Left cardiac atrium (tissue), 4 donors: ENCODE data around the gene CPNE2. TPM values are rescaled to one million over a fixed set of nuclear protein-coding genes. Genes with fewer than 3 reads are reported as not detected.
"Not testable (repeated sequence)": the region's sequence is repeated elsewhere in the genome, so short reads cannot be mapped to it uniquely, and the experiment has no call there.

ENCODE experiments used
- ATAC-seq, 2 donors: fragments of 200-7000 bp; cut with Tn5 transposase; one replicate each; pipeline ENCODE4 v1.9.1; 2020; ENCODE audit warnings: mild to moderate bottlenecking in 2 of 2, moderate library complexity in 2 of 2
- DNase-seq: peaks from one replicate; pipeline ENCODE4 v3.0.0-alpha.2; 2020
- intact Hi-C, 2 donors: fragments of 100-400 bp; cut with DNase I; formaldehyde crosslinking; loops; one replicate each; pipeline versions ENCODE4 v1.14.1 to v1.15.1; 2022 to 2023
- total RNA-seq, 2 donors: library from RNA; stranded (reverse); fragmentation: NEBNext Ultra II Directional; extraction: Animal tissue kit (Norgen Biotek cat#: 25700); gene quantifications; one replicate each; pipeline ENCODE4 v1.2.1, GENCODE V29; 2021
- donor health status: DM: no; HTN: yes; CAD: no.
- donor health status: DM: no; HTN: yes; CAD: no; lungs with severe emphysema.
- donor health status: DM: yes; HTN: yes; CAD: no.
- donor health status: Dilated cardiomyopathy.

Gene CPNE2
- total RNA-seq, 2 donors from 2014 or later = 16.1 to 17.6 TPM

DNA sequence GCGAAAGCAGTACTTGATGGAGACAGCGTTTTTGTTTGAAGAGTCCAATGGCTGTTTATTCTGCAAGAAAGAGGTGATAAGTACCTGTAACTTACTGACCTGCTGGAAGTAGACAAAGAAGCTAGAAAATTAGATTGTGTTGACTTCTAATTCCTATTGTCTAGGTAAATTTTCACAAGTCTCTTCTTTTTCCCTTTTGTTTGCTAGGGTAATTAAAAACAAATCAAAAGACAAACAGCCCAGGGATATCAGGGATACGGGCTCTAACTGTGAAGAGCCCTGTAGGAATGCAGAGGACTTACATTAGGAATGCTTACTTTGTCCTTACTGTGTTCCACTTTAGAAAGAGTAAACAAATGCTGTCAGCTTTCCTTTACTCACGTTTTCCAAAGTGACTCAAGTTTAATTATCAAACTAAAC lies 86.4 kb downstream of the CPNE2 start:
- intact Hi-C loops = no loop called here
- no peak for ATAC-seq

GRCh38 chr16:57179215-57179828 lies 86.9 kb downstream of the CPNE2 start:
- ATAC-seq = no peak
- intact Hi-C loops = no loop called here

More for the DNA sequence above, 86.4 kb downstream of the CPNE2 start:
- DNase-seq = no peak

GRCh38 chr16:57184113-57184512 lies 91.7 kb downstream of the CPNE2 start:
- intact Hi-C loops = loop anchor here in 1 of 2 donors (10.0 kb wide), 1 partner anchor 101 kb away; the partner anchor contains the start of gene PLLP
- DNase-seq (no peak), ATAC-seq (no peak)

More at GRCh38 chr16:57179215-57179828, 86.9 kb downstream of the CPNE2 start:
- DNase-seq = no peak

DNA sequence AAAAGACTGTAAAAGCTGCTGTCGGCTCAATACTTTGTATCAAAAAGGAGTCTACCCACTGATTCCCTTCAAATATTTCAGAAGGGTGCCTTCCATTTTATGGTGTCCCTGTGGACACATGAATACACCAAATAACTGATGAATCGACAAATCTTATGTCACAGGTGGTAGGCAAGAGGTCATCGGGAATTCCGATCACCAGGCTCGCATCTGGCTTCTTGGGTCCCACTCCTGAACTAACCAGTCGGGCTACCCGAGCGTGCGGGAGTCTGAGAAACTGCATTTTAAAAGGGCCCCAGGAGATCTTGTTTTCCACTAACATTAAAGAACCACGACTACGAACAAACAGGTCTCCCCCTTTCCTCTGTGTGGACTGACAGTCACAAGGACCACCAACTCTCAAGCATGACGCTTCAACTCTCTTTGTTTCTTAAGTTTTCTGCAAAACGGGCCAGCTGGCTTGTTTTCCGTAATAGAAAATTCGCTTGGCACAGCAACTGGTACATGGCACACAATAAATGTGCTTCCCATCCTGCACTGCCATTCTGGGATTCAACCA lies 92.6 kb downstream of the CPNE2 start:
- DNase-seq (no peak), ATAC-seq (no peak)
- intact Hi-C loops = loop anchor here in 1 of 2 donors (10.0 kb wide), 1 partner anchor 100 kb away; the partner anchor contains the start of gene PLLP

- DNase-seq (peak; percentile 57), ATAC-seq (peak; percentile 16 to 33)
- intact Hi-C loops = loop anchor here in 1 of 2 donors (10.0 kb wide), 1 partner anchor 99 kb away; the partner anchor contains the start of gene PLLP
Measured at GRCh38 chr16:57185446-57185944, 93.1 kb downstream of the CPNE2 start.

- ATAC-seq = peak; percentile 96 to 97
- DNase-seq = peak; percentile 98
- intact Hi-C loops = loop anchor here in 1 of 2 donors (10.0 kb wide), 1 partner anchor 99 kb away; the partner anchor contains the start of gene PLLP
Measured at GRCh38 chr16:57185945-57186871, 93.8 kb downstream of the CPNE2 start, which contains the start of the genes PSME3IP1 and RSPRY1. PSME3IP1 (minus strand) TSS chr16:57186039; CDS start chr16:57173854, 12,185 bp downstream. RSPRY1 (plus strand) TSS chr16:57186329; CDS start chr16:57204659, 18,330 bp downstream.

GRCh38 chr16:57186872-57187854 lies 94.8 kb downstream of the CPNE2 start:
- peak; percentile 2 to 8 for ATAC-seq
- intact Hi-C loops = loop anchor here in 1 of 2 donors (10.0 kb wide), 1 partner anchor 98 kb away; the partner anchor contains the start of gene PLLP
- no peak for DNase-seq

- DNase-seq, ATAC-seq: not testable (repeated sequence)
- intact Hi-C loops = loop anchor here in 1 of 2 donors (10.0 kb wide), 1 partner anchor 97 kb away; the partner anchor contains the start of gene PLLP
Measured at GRCh38 chr16:57187902-57188710, 95.7 kb downstream of the CPNE2 start.

GRCh38 chr16:57188711-57189002 lies 96.3 kb downstream of the CPNE2 start:
- intact Hi-C loops = loop anchor here in 1 of 2 donors (10.0 kb wide), 1 partner anchor 96 kb away; the partner anchor contains the start of gene PLLP
- ATAC-seq = no peak
- DNase-seq = no peak

DNA sequence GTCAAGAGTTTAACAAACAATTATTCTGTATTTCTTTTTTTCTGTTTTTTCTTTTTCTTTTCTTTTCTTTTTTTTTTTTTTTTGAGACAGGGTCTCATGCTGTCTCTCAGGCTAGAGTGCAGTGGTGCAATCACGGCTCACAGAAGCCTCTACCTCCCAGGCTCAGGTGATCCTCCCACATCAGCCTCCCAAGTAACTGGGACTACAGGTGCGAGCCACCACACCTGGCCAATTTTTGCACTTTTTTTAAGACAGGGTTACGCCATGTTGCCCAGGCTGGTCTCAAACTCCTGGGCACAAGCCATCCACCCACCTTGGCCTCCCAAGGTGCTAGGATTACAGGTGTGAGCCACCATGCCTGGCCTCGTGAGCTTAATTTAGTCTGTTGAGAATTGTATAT lies 97.1 kb downstream of the CPNE2 start:
- not testable (repeated sequence) for DNase-seq, ATAC-seq
- intact Hi-C loops = loop anchor here in 1 of 2 donors (10.0 kb wide), 1 partner anchor 95 kb away; the partner anchor contains the start of gene PLLP

- DNase-seq (no peak), ATAC-seq (no peak)
- intact Hi-C loops = no loop called here
Measured at GRCh38 chr16:57190136-57190535, 97.8 kb downstream of the CPNE2 start.

DNA sequence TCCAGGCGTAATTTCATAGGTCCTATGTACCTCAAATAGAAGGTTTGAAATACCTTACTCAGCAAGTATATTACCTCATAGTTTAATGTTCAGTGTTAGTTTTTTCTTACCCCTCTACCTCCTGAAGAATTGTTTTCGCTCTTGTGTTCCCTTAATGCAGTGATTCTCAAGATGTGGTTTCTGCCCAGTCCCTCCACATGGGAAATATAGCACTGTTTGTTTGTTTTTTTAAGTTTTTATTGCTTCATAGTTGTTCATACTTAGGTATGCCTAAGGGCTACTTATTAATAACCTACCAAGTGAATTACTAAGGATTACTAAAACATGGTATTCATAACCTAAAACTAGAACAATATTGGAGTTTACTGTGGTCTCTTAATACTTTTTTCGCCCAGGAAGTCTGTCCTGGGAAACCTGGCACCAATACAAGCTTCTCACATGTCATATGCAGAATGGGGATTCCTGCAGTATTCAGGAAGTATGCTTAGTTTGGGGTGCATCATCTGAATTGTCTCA lies 98.7 kb downstream of the CPNE2 start:
- intact Hi-C loops = no loop called here
- no peak for DNase-seq
- ATAC-seq = no peak

- ATAC-seq = no peak
- no peak for DNase-seq
- intact Hi-C loops = no loop called here
Measured at GRCh38 chr16:57192146-57192545, 99.8 kb downstream of the CPNE2 start.

DNA sequence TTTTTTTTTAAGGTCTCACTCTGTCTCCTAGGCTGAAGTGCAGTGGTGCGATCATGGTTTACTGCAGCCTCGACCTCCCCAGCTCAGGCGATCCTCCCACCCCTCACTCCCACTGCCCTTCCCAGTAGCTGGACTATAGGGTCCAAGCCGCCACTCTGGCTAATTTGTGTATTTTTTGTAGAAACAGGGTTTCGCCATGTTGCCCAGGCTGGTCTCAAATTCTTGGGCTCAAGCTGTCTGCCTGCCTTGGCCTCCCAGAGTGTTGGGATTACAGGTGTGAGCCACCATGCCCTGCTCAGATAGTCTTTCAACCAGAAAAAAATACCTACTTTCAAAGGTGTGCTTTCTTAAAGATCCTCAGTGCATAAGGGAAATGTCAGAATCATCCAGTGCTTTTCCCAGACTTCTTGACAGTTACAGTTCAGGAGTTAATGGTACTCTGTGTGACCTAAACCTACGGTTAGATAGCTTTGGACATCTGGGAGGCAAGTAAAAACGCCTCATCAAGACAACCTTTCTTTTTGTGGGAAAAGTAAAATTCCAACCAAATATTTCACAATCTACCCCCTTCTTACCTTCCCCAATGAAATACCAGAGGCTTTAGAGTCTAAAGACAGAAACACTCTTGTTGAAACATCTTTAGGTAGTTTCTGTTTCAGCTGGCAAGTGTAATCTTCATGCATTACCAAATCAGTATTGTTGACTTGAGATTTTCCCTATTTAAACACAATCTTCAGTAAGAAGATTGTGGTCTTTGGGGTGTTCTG lies 100.5 kb downstream of the CPNE2 start:
- intact Hi-C loops = no loop called here
- DNase-seq = no peak
- no peak for ATAC-seq

DNA sequence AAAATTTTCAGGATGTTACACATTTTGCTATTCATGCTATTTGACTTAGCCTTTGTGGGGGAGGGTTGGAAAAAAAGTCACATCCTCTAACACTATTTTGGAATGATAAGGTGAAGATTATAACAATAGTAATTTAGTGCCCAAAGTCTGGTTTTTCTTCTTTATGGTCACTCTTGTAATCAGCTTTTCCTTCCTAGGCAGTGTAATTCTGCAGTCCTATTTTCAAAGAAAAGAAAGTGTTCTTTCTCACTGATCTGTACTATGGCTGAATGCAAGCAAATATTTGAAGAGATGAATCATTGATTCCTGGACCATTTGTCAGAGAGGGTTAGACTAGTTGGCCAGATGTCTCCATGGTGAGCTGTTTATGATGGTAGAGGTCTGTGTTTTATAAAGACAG lies 102.1 kb downstream of the CPNE2 start:
- intact Hi-C loops = no loop called here
- DNase-seq = no peak
- peak in 1 of 2 donors; percentile 93 for ATAC-seq

DNA sequence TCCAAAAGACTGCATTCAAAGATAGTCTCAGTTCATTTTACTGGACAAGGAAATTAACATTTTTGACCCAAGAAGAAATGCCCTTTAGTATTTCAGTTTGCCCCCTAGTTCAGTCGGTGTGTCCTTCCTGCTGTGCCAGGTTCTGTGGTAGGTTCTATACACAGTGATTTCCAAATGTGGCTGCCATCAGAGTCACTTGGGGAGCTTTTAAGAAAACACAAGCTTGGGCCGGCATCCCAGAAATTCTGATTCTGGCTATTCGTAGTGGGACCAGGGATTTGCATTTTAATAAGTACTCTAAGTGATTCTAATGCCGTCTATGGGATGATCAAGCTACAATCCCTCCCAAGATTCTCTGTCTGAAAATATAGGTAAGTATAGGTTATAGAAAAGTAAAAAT lies 103.9 kb downstream of the CPNE2 start:
- intact Hi-C loops = no loop called here
- ATAC-seq (no peak), DNase-seq (no peak)
